GM12873 (cell line): ENCODE measurements around the gene GCDH.
A peak's percentile ranks its signal among the peaks of the same experiment; 100 is the strongest.

Experiments
- CTCF ChIP-seq: IDR thresholded peaks from 2 replicates; pipeline ENCODE4 v1.5.1; 2012; ENCODE audit warnings: low read depth, mild to moderate bottlenecking, moderate library complexity, low read length, control low read depth; ENCODE audit not compliant: insufficient read depth; ENCODE audit errors: missing control alignments

GCDH gene

DNA sequence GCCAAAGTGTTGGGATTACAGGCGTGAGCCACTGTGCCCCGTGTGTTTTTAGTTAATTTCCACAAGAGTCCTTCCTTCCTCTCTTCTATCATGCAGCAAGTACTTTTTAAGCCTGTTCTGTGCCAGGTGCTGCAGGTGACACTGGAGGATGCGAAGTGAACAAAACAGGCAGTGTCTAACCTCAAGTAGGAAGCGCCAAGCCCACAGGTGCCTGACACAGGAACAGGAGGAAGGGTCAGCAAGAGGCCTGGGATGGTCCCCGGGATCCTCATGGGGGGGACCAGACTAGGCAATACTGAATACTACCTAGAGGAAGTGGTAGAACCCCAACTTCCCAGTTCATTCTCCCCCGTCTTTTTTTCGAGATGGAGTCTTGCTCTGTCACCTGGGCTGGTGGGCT is 45.6 kb downstream of the GCDH start:
- no peak for TF ChIP-seq CTCF

DNA sequence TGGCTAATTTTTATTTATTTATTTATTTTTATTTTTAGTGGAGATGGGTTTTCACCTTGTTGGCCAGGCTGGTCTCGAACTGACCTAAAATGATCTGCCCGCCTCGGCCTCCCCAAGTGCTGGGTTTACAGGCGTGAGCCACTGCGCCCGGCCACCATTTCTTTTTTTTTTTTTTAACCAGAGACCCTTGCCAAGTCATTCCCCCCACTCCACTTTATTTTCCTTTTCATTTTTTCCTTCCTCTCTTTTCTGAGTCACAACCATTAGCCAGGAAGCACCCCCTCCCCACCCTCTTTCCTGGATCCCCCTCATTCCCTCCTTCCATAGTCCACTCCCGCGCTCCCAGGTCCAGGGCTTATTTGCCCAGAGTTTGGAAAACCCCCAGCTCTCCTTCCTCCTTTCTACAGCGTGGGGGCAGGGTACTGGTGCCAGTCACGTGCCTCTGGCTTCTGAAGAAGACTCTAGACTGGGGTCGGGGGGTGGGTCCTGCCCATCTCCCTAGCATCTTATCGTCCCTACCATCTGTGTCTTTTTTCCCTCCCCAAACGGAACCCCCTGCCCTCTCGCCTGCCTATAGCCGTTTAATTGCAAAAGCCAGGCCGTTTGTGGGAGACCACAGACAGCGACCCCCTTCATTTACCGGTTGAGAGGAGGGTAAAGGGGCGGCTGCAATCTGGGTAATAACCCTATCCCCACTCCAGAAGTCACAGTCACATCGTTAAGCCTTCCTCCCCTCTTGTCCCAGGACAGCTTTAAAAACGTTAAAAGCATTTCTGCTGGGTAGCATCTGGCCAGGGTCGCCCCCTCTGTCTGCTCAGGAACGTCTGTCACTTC is 46.4 kb downstream of the GCDH start:
- TF ChIP-seq CTCF: no peak

GRCh38 chr19:12937927-12938778 is 47.2 kb downstream of the GCDH start, which contains the start of gene CALR:
Gene CALR (plus strand): TSS chr19:12938609. CDS start chr19:12938680, 71 bp downstream.
- TF ChIP-seq CTCF: peak; percentile 10

GRCh38 chr19:12938779-12939601 is 48.0 kb downstream of the GCDH start:
- TF ChIP-seq CTCF: peak; percentile 10

GRCh38 chr19:12939975-12940423 is 49.0 kb downstream of the GCDH start:
- TF ChIP-seq CTCF: no peak

- TF ChIP-seq CTCF: no peak
These were observed 49.9 kb downstream of the GCDH start for GRCh38 chr19:12940897-12941296.

GRCh38 chr19:12943437-12944044 is 52.6 kb downstream of the GCDH start:
- TF ChIP-seq CTCF: no peak
